AG09309 (cell line): ENCODE measurements around the gene PTCH1.

Experiments
- DNase-seq: peaks from one replicate; pipeline ENCODE4 v3.0.0-alpha.2; 2010; ENCODE audit warnings: low read depth
- H3K4me3 ChIP-seq: 2 replicates; pipeline ENCODE4 v1.5.1; 2011; ENCODE audit warnings: mild to moderate bottlenecking, low read depth, low read length, moderate library complexity; ENCODE audit not compliant: control insufficient read depth
- CTCF ChIP-seq: IDR thresholded peaks from 2 replicates; pipeline ENCODE4 v1.5.1; 2011; ENCODE audit warnings: mild to moderate bottlenecking, low read depth, low read length, inconsistent platforms; ENCODE audit not compliant: insufficient read depth, control insufficient read depth; ENCODE audit errors: missing control alignments

Gene PTCH1

GRCh38 chr9:95446984-95447383, 69.8 kb downstream of the PTCH1 start:
- DNase-seq: no peak
- H3K4me3 ChIP-seq: no peak overlapping the region
- no peak for TF ChIP-seq CTCF

- no peak overlapping the region for H3K4me3 ChIP-seq
- no peak for DNase-seq
- TF ChIP-seq CTCF: no peak
Observed at GRCh38 chr9:95446259-95446658, 70.5 kb downstream of the PTCH1 start.

DNA sequence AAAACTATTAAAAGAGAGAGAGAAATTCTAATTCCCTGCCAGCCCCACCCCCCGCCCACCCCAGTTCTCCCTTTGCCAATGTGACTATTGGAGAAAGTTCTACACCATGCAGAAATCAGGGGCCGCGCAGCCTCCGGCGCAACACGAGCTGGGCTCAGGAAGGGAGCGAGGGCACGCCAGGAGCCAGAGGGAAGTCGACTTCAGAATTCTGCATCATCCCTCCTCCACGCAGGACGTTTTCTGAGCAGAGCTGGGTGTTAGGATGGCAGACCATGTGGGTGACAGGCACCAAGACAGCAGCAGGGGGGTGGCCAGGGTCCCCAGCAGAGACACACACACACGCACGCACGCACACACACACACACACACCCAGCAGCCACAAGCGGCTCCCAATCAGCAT, 72.6 kb downstream of the PTCH1 start:
- no peak for DNase-seq
- no peak overlapping the region for H3K4me3 ChIP-seq
- no peak for TF ChIP-seq CTCF

GRCh38 chr9:95443301-95443700, 73.5 kb downstream of the PTCH1 start:
- no peak overlapping the region for H3K4me3 ChIP-seq
- no peak for TF ChIP-seq CTCF
- DNase-seq: no peak

- no peak for TF ChIP-seq CTCF
- DNase-seq: no peak
- no peak overlapping the region for H3K4me3 ChIP-seq
Observed at GRCh38 chr9:95441081-95441480, 75.7 kb downstream of the PTCH1 start.

DNA sequence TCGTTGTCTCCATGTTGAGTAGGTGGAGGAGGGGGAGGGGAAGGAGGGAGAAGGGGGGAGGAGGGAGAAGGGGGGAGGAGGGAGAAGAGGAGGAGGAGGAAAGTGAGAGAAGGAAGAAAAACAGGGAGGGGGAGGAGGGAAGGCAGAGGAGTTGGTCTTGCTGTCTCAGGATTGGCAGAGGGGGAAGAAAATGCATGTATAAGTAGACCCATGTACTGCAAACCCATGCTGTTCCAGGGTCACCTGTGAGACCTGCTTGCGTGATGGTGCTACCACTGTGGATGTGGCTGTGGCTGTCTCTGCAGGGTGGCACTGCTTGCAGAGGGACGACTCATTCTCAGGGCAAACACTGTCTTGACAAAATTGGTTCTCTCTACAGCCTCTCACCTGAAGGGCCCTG, 76.3 kb downstream of the PTCH1 start:
- TF ChIP-seq CTCF: no peak
- H3K4me3 ChIP-seq: no peak overlapping the region
- DNase-seq: no peak

DNA sequence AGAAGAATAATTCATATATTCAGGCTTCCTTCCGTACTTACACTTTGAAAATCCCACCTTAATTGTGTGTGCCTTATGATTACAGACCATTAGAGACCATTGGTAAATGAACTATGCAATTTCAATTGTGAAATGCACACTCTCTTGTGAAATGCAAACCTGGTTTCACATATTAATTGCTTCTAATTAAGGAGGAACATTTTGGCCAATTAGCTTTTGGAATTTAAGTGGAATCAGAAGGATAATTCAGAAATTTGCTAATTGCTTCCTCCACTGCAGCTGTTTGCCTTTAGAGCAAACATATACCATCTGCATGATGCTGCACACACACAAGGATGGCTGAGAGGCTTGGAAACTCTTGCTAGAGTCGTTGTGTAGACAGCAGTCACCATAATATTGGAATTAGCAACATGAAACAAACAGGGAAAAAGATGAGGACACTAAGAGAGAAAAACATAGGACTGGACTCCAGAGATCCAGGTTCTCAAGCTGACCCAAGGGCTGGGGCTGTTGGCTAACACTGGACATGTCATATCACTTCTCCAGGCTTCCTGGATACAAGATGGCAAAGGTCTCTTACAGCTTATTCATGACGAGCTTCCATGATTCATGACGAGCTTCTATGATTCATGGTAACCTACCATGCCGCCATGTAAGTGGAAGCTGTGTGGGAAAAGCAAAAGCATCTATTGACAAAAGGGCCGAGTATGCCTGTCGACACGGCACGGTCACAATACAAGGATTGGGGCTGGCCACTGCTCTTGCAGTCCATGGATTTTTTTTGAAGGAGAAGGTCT, 78.0 kb downstream of the PTCH1 start:
- no peak for DNase-seq
- no peak for TF ChIP-seq CTCF
- H3K4me3 ChIP-seq: no peak overlapping the region
